Measurements from ENCODE around the gene ARMC9. TPM values are rescaled to one million over a fixed set of nuclear protein-coding genes. Genes with fewer than 3 reads are reported as not detected.

Gene ARMC9, protein sequence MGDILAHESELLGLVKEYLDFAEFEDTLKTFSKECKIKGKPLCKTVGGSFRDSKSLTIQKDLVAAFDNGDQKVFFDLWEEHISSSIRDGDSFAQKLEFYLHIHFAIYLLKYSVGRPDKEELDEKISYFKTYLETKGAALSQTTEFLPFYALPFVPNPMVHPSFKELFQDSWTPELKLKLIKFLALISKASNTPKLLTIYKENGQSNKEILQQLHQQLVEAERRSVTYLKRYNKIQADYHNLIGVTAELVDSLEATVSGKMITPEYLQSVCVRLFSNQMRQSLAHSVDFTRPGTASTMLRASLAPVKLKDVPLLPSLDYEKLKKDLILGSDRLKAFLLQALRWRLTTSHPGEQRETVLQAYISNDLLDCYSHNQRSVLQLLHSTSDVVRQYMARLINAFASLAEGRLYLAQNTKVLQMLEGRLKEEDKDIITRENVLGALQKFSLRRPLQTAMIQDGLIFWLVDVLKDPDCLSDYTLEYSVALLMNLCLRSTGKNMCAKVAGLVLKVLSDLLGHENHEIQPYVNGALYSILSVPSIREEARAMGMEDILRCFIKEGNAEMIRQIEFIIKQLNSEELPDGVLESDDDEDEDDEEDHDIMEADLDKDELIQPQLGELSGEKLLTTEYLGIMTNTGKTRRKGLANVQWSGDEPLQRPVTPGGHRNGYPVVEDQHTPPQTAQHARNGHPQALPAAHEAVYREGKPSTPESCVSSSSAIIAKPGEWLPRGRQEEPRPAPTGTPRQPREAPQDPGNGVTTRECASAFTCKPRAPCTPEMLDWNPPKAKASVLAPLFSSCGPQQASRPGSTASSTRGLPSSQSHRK
- total RNA-seq (2022; extraction: Qiagen RNA extraction; ENCODE audit: low read depth): 13.0 to 16.2 TPM (median 14.1 TPM) in 5 replicates

DNA sequence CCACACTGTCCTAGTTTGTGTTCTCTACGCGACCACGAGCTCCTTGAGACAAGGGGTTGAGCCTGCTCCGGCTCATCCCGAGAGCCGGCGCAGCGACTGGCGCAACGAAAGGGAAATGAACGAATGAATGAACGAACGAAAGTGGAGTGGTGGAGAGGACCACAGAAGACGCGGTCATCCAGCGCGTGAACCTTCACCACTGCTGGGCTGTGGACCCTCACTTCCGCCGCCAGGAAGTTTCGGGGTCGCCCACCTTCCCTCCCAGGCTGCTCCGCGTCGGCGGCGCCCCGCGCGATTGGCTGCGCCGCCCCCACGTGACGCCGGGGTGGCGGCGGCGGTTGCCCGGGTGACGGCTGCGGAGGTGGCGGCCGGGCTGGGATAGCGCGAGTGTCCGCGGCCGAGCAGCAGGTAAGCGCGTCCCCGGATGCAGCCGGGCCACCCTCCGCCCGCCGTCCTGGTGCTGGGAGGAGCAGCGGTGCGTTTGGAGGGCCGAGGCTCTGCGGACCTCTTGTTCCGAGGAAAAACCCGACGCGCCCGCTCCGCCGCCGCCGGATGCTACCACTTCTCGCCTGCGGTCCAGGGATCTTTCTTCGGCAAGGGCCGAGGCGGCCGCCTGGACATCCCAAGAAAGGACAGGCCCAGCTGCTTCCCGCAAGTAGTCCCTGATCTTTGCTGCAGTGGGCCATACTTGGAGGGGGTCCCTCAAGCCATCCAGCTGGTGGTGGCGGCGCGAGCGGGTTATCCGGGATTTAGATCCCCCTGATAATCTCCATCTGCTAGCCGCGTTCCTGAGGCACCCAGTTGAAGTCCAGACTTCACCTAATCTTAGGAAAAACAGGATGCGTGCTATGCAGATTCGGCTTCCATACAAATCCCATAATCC lies at the start of gene ARMC9:
TSS of gene ARMC9 (plus strand) at position 341 of the 883 bp plus-strand sequence. CDS start 7,608 bp downstream, outside the sequence.

DNA sequence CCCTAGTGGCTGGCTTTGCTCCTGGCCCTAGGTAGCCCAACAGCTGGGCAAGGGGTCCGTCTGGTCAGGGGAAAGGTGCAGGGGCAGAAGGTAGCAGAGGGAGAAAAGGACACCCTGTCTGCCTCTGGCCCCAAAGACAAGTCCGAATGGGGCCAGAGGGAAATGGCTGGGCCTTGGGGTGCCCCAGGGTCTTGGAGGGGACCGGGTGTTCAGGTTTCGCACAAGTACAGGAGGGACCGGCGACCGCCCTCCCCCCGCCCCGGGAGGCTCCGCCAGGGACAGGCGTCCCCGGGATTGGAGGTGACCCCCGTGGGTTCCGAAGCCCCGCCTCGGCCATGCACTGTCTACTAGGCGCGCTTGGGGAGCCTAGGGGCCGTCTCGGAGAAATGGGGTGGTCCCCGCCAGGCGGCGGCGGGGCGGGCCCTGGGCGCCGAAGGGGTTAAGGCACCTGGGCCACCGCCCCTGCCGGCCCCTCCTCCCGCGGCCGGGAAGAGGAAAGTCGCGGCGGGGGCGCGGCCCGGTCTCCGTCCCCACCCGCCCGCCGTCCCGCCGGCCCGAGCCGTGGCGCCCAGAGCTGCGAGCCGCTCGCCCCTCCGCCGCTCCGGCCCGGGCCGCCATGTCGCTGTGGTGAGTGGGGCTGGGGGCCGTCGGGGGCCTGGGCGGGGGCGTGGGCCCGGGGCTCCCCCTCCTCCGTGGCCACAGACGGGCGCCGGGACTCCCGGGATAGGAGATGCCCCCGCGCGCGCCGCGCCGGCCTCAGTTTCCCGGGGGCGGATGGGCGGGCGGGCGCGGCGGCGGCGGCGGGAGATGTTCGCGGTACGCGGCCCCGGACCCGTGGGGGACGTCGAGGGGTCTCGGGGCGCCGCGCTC lies 197.0 kb downstream of the ARMC9 start, which contains the start of gene B3GNT7:
TSS of gene B3GNT7 (plus strand) at position 523 of the 870 bp plus-strand sequence. CDS start at position 617, 94 bp downstream.

Other genes starting within 250 kb of the ARMC9 start
- not detected in 5 replicates for gene SPATA3, start 202.5 kb upstream of the ARMC9 start, total RNA-seq (2022; extraction: Qiagen RNA extraction; ENCODE audit: low read depth)
- 5.2 to 8.3 TPM (median 7.4 TPM) in 5 replicates for gene C2orf72, start 161.1 kb upstream of the ARMC9 start, total RNA-seq (2022; extraction: Qiagen RNA extraction; ENCODE audit: low read depth)
- 108 to 122 TPM (median 110 TPM) in 5 replicates for gene PSMD1, start 141.8 kb upstream of the ARMC9 start, total RNA-seq (2022; extraction: Qiagen RNA extraction; ENCODE audit: low read depth)
- gene HTR2B, start 73.6 kb upstream of the ARMC9 start, total RNA-seq (2022; extraction: Qiagen RNA extraction; ENCODE audit: low read depth): 0.06 TPM in 1 of 5 replicates, not detected in the others
- gene B3GNT7, start 197.1 kb downstream of the ARMC9 start, total RNA-seq (2022; extraction: Qiagen RNA extraction; ENCODE audit: low read depth): 2.9 to 3.5 TPM (median 3.4 TPM) in 5 replicates